Motor neuron (in vitro differentiated cells): Measurements from ENCODE around the gene SPSB3. TPM values are rescaled to one million over a fixed set of nuclear protein-coding genes. Genes with fewer than 3 reads are reported as not detected.

ENCODE experiments used
- ATAC-seq, 8 experiments: fragments of 200-7000 bp; cut with Tn5 transposase; replicated peaks in 6 of 8; 2 replicates each; pipeline ENCODE4 v1.8.0; 2021; ENCODE audit warnings: mild to moderate bottlenecking in 8 of 8, moderate library complexity in 8 of 8
- H3K27ac ChIP-seq, 2 donors: fragments of 250-450 bp; sonication (Bioruptor Pico); 2 replicates each; pipeline ENCODE4 v1.9.0; 2021; ENCODE audit warnings: antibody characterized with exemption in 2 of 2, mild to moderate bottlenecking in 2 of 2, moderate library complexity in 1 of 2
- H3K4me1 ChIP-seq, 2 donors: fragments of 250-450 bp; sonication (Bioruptor Pico); replicated peaks in 1 of 2; 2 replicates each; pipeline ENCODE4 v1.6.1; 2021; ENCODE audit warnings: antibody characterized with exemption in 2 of 2, mild to moderate bottlenecking in 2 of 2, moderate library complexity in 1 of 2
- H3K4me3 ChIP-seq, 5 donors: fragments of 250-450 bp; sonication (Bioruptor Pico); 2 replicates each; pipeline ENCODE4 v1.9.0; 2021; ENCODE audit warnings: antibody characterized with exemption in 5 of 5, mild to moderate bottlenecking in 5 of 5, moderate library complexity in 4 of 5
- WGBS, 10 experiments: fragments of 450-650 bp; shearing (Covaris generic); methylation state at CpG; one replicate each; pipeline ENCODE4 v1.0.0; 2022; 5-methylcytosine and 5-hydroxymethylcytosine counted together
- in situ Hi-C, 9 experiments: fragments of 400-800 bp; cut with MboI; loops; one replicate each; pipeline ENCODE4 v1.15.0; 2021; ENCODE audit warnings: low sequenced_read_pairs in 9 of 9, low pct_unique_long_range_greater_than_20kb in 2 of 9; ENCODE audit not compliant: unreplicated experiment in 9 of 9
- total RNA-seq, 8 experiments: library from RNA; unstranded; fragments of 300-600 nt; gene quantifications; 2 replicates each; pipeline versions ENCODE4 v1.2.3 to v1.2.4, GENCODE V29; 2022

Gene SPSB3
- total RNA-seq, 8 experiments from 2014 or later: 15.0 to 73.8 (median 36.0) TPM

DNA sequence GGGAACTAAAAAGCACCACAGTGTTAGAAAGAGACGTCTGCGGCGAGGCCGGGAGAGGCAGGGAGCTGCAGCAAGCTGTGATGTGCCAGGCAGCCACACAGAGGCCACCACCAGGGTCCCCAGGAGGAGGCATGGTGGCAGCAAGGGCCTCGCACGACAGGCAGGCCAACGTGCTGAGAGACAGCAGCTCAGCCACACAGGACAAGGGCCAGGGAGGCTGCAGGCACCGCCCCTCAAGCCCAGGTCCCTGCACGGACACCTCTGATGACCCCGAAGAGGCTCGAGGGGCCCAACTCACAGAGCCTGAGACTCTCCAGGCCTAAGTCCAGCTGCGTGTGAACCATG, 38.5 kb upstream of the SPSB3 start:
- no peak overlapping the region for H3K4me3 ChIP-seq
- no peak for ATAC-seq
- 90 to 100% methylated on average over 2 of the region's 12 CpGs; no CpG with 5 or more reads in 8 of the 10 experiments for WGBS, 10 experiments
- H3K4me1 ChIP-seq: peaks cover 6 to 9% of the 10 kb centered on the region in 2 donors
- no peak overlapping the region for H3K27ac ChIP-seq
- in situ Hi-C loops: no loop called here

DNA sequence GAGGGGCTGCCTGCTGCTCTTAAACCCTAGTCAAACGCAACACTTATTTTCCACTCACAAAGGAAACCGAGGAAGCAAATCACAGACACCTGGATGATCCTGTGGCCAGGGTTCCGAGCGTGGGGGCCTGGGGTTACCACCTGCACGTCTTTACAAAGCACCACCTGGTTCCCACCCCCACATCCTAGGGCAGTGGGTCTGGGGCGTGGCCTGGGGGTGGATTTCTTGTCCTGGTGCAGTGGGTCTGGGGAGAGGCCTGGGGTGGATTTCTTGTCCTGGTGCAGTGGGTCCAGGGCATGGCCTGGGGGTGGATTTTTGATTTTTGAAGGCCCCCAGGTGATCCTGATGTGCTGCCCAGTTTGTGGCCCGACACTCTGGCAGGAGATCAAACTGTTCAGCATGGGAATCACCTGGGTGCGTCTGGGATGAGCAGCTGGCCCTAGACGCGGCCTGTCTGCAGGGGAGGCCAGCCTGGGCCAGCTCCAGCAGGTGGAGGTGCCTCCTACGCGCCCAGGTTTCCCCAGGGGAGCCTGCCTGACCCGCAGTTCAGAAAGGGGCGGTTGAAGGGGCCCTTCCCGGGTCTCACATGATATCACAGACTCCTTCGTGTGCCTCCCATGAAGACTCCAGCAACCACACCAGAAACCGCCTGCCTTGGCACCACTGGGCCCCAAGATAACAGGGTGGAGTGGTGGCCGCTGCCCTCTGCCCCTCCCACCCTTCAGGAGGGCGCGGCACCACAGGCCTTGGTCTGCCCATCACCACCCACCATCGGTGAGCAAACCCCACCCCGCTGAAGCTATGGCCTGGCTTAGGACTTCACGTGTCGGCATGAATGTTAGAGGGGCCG, 38.0 kb upstream of the SPSB3 start:
- no peak for ATAC-seq
- 51 to 100% (median 91%) methylated on average over 2 to 7 of the region's 25 CpGs; no CpG with 5 or more reads in 6 of the 10 experiments for WGBS, 10 experiments
- peaks cover under 1 to 3% of the 10 kb centered on the region in 2 donors for H3K4me1 ChIP-seq
- H3K4me3 ChIP-seq: no peak overlapping the region
- in situ Hi-C loops: no loop called here
- no peak overlapping the region for H3K27ac ChIP-seq

DNA sequence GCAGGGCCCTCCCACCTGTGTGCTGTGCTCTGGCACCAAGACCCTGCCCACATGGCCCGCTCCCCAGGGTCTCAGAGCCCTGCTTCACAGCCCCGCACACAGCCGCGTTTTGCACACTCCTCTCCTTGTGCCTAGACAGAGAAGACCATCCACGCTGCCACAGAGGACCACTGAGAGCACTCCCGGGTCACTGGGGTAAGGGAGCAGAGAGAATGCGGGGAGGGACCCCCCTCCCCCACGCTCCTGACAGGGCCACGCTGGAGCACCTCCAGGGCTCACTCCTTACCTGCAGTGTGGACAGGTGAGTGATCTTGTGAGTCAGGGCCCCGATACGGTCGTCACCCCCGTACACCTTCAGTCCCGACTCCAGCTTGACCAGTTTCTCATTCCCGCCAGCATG, 37.2 kb upstream of the SPSB3 start:
- ATAC-seq: no peak
- WGBS, 10 experiments: 51 to 100% (median 95%) methylated on average over 1 to 6 of the region's 15 CpGs; no CpG with 5 or more reads in 5 of the 10 experiments
- Histone ChIP-seq H3K4me3 (no peak overlapping the region), H3K27ac (no peak overlapping the region), H3K4me1 (no peaks in the 10 kb centered on the region)
- in situ Hi-C loops: no loop called here

DNA sequence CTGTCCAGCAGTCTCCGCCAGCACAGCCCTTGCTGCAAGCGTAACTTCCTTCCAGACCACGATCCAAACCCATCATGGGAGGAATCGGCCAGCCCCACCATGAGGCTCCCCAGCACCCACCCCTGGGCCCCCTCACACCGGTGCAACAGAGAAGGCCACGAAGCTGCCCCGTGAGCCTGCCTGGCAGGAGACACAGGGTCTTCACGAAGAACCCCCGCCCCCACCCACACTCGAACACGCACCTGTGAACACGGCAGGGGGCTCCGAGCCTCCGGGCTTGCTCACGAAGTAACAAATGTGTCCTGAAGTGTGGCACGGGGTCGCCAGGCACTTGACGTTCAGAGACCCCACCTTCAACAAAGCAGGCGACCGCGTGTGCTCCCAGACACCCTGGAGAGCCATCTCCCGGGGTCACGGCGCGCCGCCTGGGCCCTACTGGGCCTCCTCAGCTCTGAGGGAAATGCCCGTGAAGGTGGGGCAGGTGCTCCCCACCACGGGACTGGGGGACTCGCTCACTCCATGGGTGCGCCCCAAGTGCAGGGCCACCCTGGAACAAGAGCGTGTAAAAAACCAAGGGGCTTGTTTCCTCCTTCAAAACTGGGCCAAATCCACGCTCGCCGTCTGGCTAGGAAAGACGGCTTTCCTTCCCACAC, 36.6 kb upstream of the SPSB3 start:
- Histone ChIP-seq H3K4me3 (no peak overlapping the region), H3K27ac (no peak overlapping the region), H3K4me1 (no peaks in the 10 kb centered on the region)
- ATAC-seq: peak in 2 of 8 experiments; percentile 2
- in situ Hi-C loops: no loop called here
- 80 to 100% (median 90%) methylated on average over 1 to 5 of the region's 35 CpGs; no CpG with 5 or more reads in 5 of the 10 experiments for WGBS, 10 experiments

DNA sequence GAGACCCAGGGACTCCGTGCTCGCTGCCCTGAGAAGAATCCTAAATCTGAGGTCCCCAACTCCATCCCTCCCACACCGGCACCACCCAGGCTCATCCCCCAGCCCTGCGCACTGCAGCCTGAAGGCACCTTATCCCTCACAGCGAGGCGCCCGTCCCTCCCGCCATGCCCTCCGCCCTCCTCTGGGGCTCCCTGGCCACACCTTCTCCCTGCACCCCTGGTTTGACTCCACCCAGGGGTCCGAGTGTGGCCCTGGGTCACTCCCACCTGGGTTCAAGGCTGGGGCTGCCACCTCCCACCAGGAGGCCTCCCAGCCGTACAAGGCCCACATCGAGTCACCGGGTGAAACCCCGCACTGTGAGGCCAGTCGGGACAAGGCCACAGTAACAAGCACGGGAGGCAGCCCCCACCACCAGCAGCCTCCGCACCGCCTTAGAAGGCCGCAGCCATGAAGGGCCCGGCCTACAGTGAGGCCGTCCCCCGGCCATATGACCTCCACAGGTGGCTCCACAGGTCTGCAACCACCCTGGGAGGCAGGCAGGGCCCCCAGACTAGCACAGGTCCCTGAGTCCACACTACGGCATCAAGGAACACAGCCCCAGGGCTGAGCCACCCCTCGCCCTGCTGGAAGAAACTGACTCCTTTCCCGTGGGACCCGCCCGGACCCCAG, 36.0 kb upstream of the SPSB3 start:
- Histone ChIP-seq H3K4me3 (no peak overlapping the region), H3K4me1 (no peaks in the 10 kb centered on the region), H3K27ac (no peak overlapping the region)
- 80 to 100% (median 100%) methylated on average over 1 to 11 of the region's 27 CpGs; no CpG with 5 or more reads in 7 of the 10 experiments for WGBS, 10 experiments
- in situ Hi-C loops: no loop called here
- ATAC-seq: peak in 3 of 8 experiments; percentile 21 to 26 (median 22)

- H3K4me1 ChIP-seq: no peaks in the 10 kb centered on the region
- peak in 3 of 8 experiments; percentile 6 to 14 (median 13) for ATAC-seq
- no peak overlapping the region for H3K4me3 ChIP-seq
- in situ Hi-C loops: no loop called here
- no peak overlapping the region for H3K27ac ChIP-seq
- 80% methylated on average over 4 of the region's 17 CpGs; no CpG with 5 or more reads in 9 of the 10 experiments for WGBS, 10 experiments
Measured at GRCh38 chr16:1817716-1818115, 35.3 kb upstream of the SPSB3 start.

DNA sequence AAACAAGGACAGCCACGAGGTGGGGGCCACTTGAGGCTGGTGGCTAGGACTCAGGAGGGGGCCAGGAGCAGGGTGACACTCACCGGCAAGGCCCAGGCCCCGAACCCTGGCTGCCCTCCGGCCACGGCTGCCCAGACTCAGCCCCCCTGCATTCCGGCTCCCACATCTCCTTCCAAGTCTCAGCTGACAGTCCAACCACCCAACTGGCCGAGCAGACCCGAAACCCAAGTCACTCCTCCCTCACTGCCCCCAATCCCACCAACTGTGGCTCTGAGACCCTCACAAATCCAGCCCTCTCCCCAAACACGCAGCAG, 34.9 kb upstream of the SPSB3 start:
- no peaks in the 10 kb centered on the region for H3K4me1 ChIP-seq
- 93 to 100% methylated on average over 1 to 6 of the region's 9 CpGs; no CpG with 5 or more reads in 8 of the 10 experiments for WGBS, 10 experiments
- no peak overlapping the region for H3K4me3 ChIP-seq
- H3K27ac ChIP-seq: no peak overlapping the region
- ATAC-seq: peak in 1 of 8 experiments; percentile 2
- in situ Hi-C loops: no loop called here

- Histone ChIP-seq H3K4me3 (no peak overlapping the region), H3K4me1 (no peaks in the 10 kb centered on the region), H3K27ac (no peak overlapping the region)
- peak in 2 of 8 experiments; percentile 11 to 13 for ATAC-seq
- in situ Hi-C loops: no loop called here
- 81 to 100% (median 91%) methylated on average over 1 to 16 of the region's 40 CpGs; no CpG with 5 or more reads in 6 of the 10 experiments for WGBS, 10 experiments
Measured at GRCh38 chr16:1816396-1817275, 34.3 kb upstream of the SPSB3 start.

GRCh38 chr16:1815461-1815860, 33.1 kb upstream of the SPSB3 start:
- H3K27ac ChIP-seq: no peak overlapping the region
- H3K4me3 ChIP-seq: no peak overlapping the region
- no peak for ATAC-seq
- 83 to 96% (median 94%) methylated on average over 3 to 8 of the region's 11 CpGs; no CpG with 5 or more reads in 4 of the 10 experiments for WGBS, 10 experiments
- no peaks in the 10 kb centered on the region for H3K4me1 ChIP-seq
- in situ Hi-C loops: no loop called here

GRCh38 chr16:1812732-1813163, 30.4 kb upstream of the SPSB3 start:
- in situ Hi-C loops: no loop called here

DNA sequence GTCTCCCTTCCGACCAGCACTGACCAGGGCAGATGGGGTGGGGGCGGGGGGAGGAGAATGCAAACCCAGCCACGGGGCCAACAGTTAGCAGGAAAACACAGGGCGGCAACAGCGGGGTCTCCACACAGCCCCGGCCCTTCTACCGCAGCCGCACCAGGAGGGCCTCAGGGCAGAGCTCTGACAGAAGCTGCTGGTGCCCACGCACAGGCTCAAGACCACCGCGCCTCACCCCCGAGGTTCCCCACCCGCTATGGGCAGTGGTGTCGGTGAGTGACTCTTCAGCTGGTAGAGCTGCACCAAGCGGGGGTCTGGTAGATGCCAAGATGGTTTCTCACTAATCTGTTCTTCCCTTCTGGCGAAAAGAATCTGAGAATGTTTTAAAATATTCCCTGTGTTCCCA, 28.2 kb upstream of the SPSB3 start:
- H3K4me1 ChIP-seq: no peaks in the 10 kb centered on the region
- 70 to 100% (median 91%) methylated on average over 1 to 7 of the region's 16 CpGs; no CpG with 5 or more reads in 4 of the 10 experiments for WGBS, 10 experiments
- no peak for ATAC-seq
- no peak overlapping the region for H3K4me3 ChIP-seq
- no peak overlapping the region for H3K27ac ChIP-seq
- in situ Hi-C loops: no loop called here

More at GRCh38 chr16:1812732-1813163, 30.4 kb upstream of the SPSB3 start:
- WGBS, 10 experiments: 0 to 69% (median 42%) methylated on average over 2 to 11 of the region's 17 CpGs; no CpG with 5 or more reads in 1 of the 10 experiments
- H3K4me3 ChIP-seq: no peak overlapping the region
- H3K4me1 ChIP-seq: no peaks in the 10 kb centered on the region
- H3K27ac ChIP-seq: no peak overlapping the region
- peak in 6 of 8 experiments; percentile 38 to 100 (median 82) for ATAC-seq

- 80 to 96% methylated on average over 2 to 10 of the region's 16 CpGs; no CpG with 5 or more reads in 8 of the 10 experiments for WGBS, 10 experiments
- no peak for ATAC-seq
- H3K4me3 ChIP-seq: no peak overlapping the region
- no peaks in the 10 kb centered on the region for H3K4me1 ChIP-seq
- H3K27ac ChIP-seq: no peak overlapping the region
- in situ Hi-C loops: no loop called here
Measured at GRCh38 chr16:1810106-1810505, 27.7 kb upstream of the SPSB3 start.
